ENCODE measurements around the gene MAML3.

- TF ChIP-seq CTCF (IDR thresholded peaks at IDR 0.05; ENCODE audit: insufficient read depth, low read length) (no peak), POLR2AphosphoS5 (IDR thresholded peaks at IDR 0.05; ENCODE audit: low read depth) (no peak), SPI1 (IDR thresholded peaks at IDR 0.05; ENCODE audit: borderline replicate concordance, low read depth) (no peak)
Measured at GRCh38 chr4:140028676-140029517, 125.1 kb downstream of the MAML3 start.

All from HL-60 (cell line).